Endothelial cell of umbilical vein (primary cell): ENCODE data around the gene LIN7C. TPM values are rescaled to one million over a fixed set of nuclear protein-coding genes. Genes with fewer than 3 reads are reported as not detected.

Experiments used
- BruUV-seq: library from RNA; stranded (reverse); fragments of 400-500 nt; replicated peaks from 2 replicates; lab custom pipeline; 2021; lab: Mats Ljungman, UMichigan
- CTCF ChIA-PET: fragments of 300-600, 350-600 bp; sonication (Branson Sonifier 250); formaldehyde crosslinking; loops from one replicate; lab custom pipeline; 2021; ENCODE audit warnings: antibody characterized with exemption, inconsistent platforms; lab: Charles Lee
- POLR2A ChIA-PET: fragments of 300-600, 350-600 bp; sonication (Branson Sonifier 250); formaldehyde crosslinking; loops from one replicate; lab custom pipeline; 2021; ENCODE audit warnings: antibody characterized with exemption, inconsistent platforms; lab: Charles Lee
- DNase-seq: peaks from one replicate; pipeline ENCODE4 v3.0.0-alpha.2; 2011; ENCODE audit warnings: low read depth, low spot score
- FAIRE-seq: peaks from 2 replicates; lab custom pipeline; 2011; peaks lifted over from hg19 to GRCh38; lab: Jason Lieb, UNC
- H2AFZ ChIP-seq: 2 replicates; pipeline ENCODE4 v1.6.0; 2012; ENCODE audit warnings: low read depth, low read length, control low read depth, inconsistent platforms
- H3K27ac ChIP-seq: 2 replicates; pipeline ENCODE4 v1.5.1; 2011; ENCODE audit warnings: low read depth, mild to moderate bottlenecking, control low read depth, low read length, moderate library complexity; ENCODE audit not compliant: insufficient read depth
- H3K27me3 ChIP-seq, 2 experiments: 2 replicates each; pipeline versions ENCODE4 v1.6.0 to v1.6.1; 2011; ENCODE audit warnings: low read length in 2 of 2, mixed read lengths in 1 of 2; ENCODE audit not compliant: control insufficient read depth in 2 of 2, insufficient read depth in 2 of 2
- H3K36me3 ChIP-seq, 2 experiments: 2 replicates in 1 of 2; 3 replicates in 1 of 2; pipeline ENCODE4 v1.5.1; 2011; ENCODE audit warnings: low read length in 2 of 2, mild to moderate bottlenecking in 1 of 2, moderate library complexity in 1 of 2; ENCODE audit not compliant: control insufficient read depth in 2 of 2, insufficient read depth in 2 of 2; ENCODE audit errors: extremely low read depth in 1 of 2
- H3K4me1 ChIP-seq: 3 replicates; pipeline ENCODE4 v1.5.1; 2011; ENCODE audit warnings: mild to moderate bottlenecking, low read length; ENCODE audit not compliant: control insufficient read depth, insufficient read depth; ENCODE audit errors: extremely low read depth
- H3K4me2 ChIP-seq: 2 replicates; pipeline ENCODE4 v1.6.1; 2011; ENCODE audit warnings: low read length, control low read depth, mixed read lengths; ENCODE audit not compliant: insufficient read depth
- H3K4me3 ChIP-seq, 3 experiments: fragments of 200-600 bp in 1 of 3; sonication (generic), shearing (Covaris generic) in 1 of 3; replicated peaks in 1 of 3; 2 replicates each; pipeline ENCODE4 v1.5.1; 2011 to 2016; ENCODE audit warnings: control low read depth in 3 of 3, low read length in 3 of 3, mild to moderate bottlenecking in 2 of 3, inconsistent platforms in 1 of 3, low read depth in 1 of 3, moderate library complexity in 1 of 3; ENCODE audit not compliant: insufficient read depth in 1 of 3
- H3K79me2 ChIP-seq: 2 replicates; pipeline ENCODE4 v1.6.0; 2012; ENCODE audit warnings: low read length, inconsistent platforms; ENCODE audit not compliant: control insufficient read depth, insufficient read depth
- H3K9ac ChIP-seq: replicated peaks from 2 replicates; pipeline ENCODE3; 2011; ENCODE audit warnings: low read length, control low read depth; ENCODE audit not compliant: insufficient read depth; ENCODE audit errors: extremely low read depth
- H3K9me1 ChIP-seq: replicated peaks from 3 replicates; pipeline ENCODE4 v1.6.0; 2011; ENCODE audit warnings: mild to moderate bottlenecking, low read length; ENCODE audit not compliant: control insufficient read depth, insufficient read depth; ENCODE audit errors: extremely low read depth
- H3K9me3 ChIP-seq: replicated peaks from 2 replicates; pipeline ENCODE4 v1.5.1; 2012; ENCODE audit warnings: low read length, inconsistent platforms; ENCODE audit not compliant: control insufficient read depth, insufficient read depth
- H4K20me1 ChIP-seq: replicated peaks from 2 replicates; pipeline ENCODE3; 2011; ENCODE audit warnings: mild to moderate bottlenecking, low read length; ENCODE audit not compliant: control insufficient read depth, insufficient read depth; ENCODE audit errors: extremely low read depth
- EZH2 ChIP-seq: IDR thresholded peaks from 2 replicates; pipeline ENCODE4 v1.6.1; 2012; ENCODE audit warnings: borderline replicate concordance, low read depth, mild to moderate bottlenecking, moderate library complexity, low read length, inconsistent platforms; ENCODE audit not compliant: severe bottlenecking
- FOS ChIP-seq: IDR thresholded peaks from 2 replicates; pipeline ENCODE4 v1.6.1; 2011; ENCODE audit warnings: mild to moderate bottlenecking, low read length, moderate library complexity, borderline replicate concordance; ENCODE audit not compliant: insufficient read depth
- GATA2 ChIP-seq: IDR thresholded peaks from 2 replicates; pipeline ENCODE4 v1.7.0; 2011; ENCODE audit warnings: low read depth, mild to moderate bottlenecking, moderate library complexity, mixed read lengths, low read length; ENCODE audit not compliant: insufficient read length, insufficient read depth
- JUN ChIP-seq: IDR thresholded peaks from 2 replicates; pipeline ENCODE4 v1.6.1; 2011; ENCODE audit warnings: borderline replicate concordance, low read depth; ENCODE audit not compliant: insufficient read length, insufficient read depth
- MYC ChIP-seq: IDR thresholded peaks from one replicate; pipeline ENCODE4 v1.6.1; 2011; ENCODE audit warnings: mild to moderate bottlenecking, low read depth, low read length
- POLR2A ChIP-seq: IDR thresholded peaks from 2 replicates; pipeline ENCODE4 v1.6.1; 2012; ENCODE audit warnings: low read depth, mild to moderate bottlenecking, control low read depth, low read length
- POLR2AphosphoS5 ChIP-seq: IDR thresholded peaks from 2 replicates; pipeline ENCODE4 v1.6.1; 2012; ENCODE audit warnings: low read depth, mild to moderate bottlenecking, control low read depth, low read length, moderate library complexity; ENCODE audit not compliant: insufficient read depth
- dilution Hi-C: fragments of 300-500 bp; cut with MboI; formaldehyde crosslinking; loops from one replicate; pipeline ENCODE4 v1.15.0; 2019; ENCODE audit warnings: low sequenced_read_pairs; ENCODE audit not compliant: extremely low pct_ligation_motif_present
- intact Hi-C: fragments of 100-400 bp; cut with micrococcal nuclease; formaldehyde crosslinking; loops from one replicate; pipeline ENCODE4 v1.10.0; 2022
- polyA plus RNA-seq, 4 experiments: library from polyadenylated mRNA; depleted of rRNA in 3 of 4; stranded (reverse) in 3 of 4; unstranded in 1 of 4; fragments of >200 nt; gene quantifications; 2 replicates each; pipeline versions ENCODE4 v1.2.1 to v1.2.3, GENCODE V29; 2011 to 2012; ENCODE audit warnings: missing spikeins in 1 of 4
- total RNA-seq: library from RNA; stranded (reverse); gene quantifications from 2 replicates; pipeline ENCODE4 v1.2.3, GENCODE V29; 2021
- TF ChIP-seq, protein P1 (sequence below), 2 donors: IDR thresholded peaks; 1 replicate in 1 of 2; 2 replicates in 1 of 2; pipeline ENCODE4 v1.5.1; 2011; ENCODE audit warnings: low read length in 2 of 2, mild to moderate bottlenecking in 2 of 2, moderate library complexity in 2 of 2, control low read depth in 1 of 2, inconsistent platforms in 1 of 2, low read depth in 1 of 2; ENCODE audit not compliant: insufficient read depth in 1 of 2; ENCODE audit errors: extremely low read depth in 1 of 2
- TF ChIP-seq, protein P2 (sequence below): IDR thresholded peaks from 2 replicates; pipeline ENCODE4 v1.6.1; 2011; ENCODE audit not compliant: insufficient read depth, insufficient read length

LIN7C gene
- total and polyA plus RNA-seq, 2 donors (not counting 3 experiments of a cell fraction or from before 2014, with no cell fraction given) = 7.1 to 24.9 TPM

DNA sequence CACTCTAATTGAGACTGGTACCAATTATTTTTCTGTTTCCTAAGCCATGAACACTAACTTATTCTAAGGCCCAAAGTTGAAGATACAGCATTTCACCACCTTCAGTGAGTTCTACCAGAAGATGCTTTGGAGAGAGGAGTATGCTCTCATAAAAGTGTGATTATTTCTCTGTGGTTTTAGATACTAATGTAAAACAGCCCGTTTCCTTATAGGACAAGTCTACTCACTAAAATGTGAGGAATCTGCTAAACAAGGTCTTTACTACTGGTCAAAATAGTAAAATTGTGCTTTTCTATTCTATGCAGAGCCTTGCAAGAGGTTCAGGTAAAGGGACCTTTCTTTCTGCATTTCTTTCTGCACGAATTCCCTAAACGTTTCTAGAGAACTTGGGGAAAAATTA, 36.4 kb downstream of the LIN7C start:
- H3K4me1 ChIP-seq = peaks cover 15% of the 10 kb centered on the region
- intact Hi-C loops = no loop called here
- no peak overlapping the region for H3K4me2 ChIP-seq
- no peak overlapping the region for H3K9ac ChIP-seq
- no peak overlapping the region for H3K4me3 ChIP-seq
- H3K27me3 ChIP-seq = peaks cover 0 to 2% of the 10 kb centered on the region in 2 experiments
- BruUV-seq = no TSS peak
- TF ChIP-seq, protein P1, sequence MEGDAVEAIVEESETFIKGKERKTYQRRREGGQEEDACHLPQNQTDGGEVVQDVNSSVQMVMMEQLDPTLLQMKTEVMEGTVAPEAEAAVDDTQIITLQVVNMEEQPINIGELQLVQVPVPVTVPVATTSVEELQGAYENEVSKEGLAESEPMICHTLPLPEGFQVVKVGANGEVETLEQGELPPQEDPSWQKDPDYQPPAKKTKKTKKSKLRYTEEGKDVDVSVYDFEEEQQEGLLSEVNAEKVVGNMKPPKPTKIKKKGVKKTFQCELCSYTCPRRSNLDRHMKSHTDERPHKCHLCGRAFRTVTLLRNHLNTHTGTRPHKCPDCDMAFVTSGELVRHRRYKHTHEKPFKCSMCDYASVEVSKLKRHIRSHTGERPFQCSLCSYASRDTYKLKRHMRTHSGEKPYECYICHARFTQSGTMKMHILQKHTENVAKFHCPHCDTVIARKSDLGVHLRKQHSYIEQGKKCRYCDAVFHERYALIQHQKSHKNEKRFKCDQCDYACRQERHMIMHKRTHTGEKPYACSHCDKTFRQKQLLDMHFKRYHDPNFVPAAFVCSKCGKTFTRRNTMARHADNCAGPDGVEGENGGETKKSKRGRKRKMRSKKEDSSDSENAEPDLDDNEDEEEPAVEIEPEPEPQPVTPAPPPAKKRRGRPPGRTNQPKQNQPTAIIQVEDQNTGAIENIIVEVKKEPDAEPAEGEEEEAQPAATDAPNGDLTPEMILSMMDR (IDR thresholded peaks at IDR 0.05; ENCODE audit: extremely low read depth in 1 of 2, insufficient read depth in 1 of 2, low read depth in 1 of 2, low read length in 2 of 2) = no peak
- TF ChIP-seq MYC = no peak
- TF ChIP-seq, protein P2, sequence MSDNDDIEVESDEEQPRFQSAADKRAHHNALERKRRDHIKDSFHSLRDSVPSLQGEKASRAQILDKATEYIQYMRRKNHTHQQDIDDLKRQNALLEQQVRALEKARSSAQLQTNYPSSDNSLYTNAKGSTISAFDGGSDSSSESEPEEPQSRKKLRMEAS = no peak
- no peak for TF ChIP-seq POLR2AphosphoS5
- TF ChIP-seq FOS = no peak
- no peak for TF ChIP-seq GATA2
- TF ChIP-seq POLR2A = no peak
- no peak for TF ChIP-seq JUN
- no peak for TF ChIP-seq EZH2
- DNase-seq (no peak), FAIRE-seq (no peak)
- no peak overlapping the region for H3K27ac ChIP-seq
- no peaks in the 10 kb centered on the region for H3K9me1 ChIP-seq
- H4K20me1 ChIP-seq = no peaks in the 10 kb centered on the region
- ChIA-PET CTCF (interaction anchor here (0.8 kb wide), 1 partner anchor 15 kb away, joined by 4 read pairs; no protein-coding TSS in a partner anchor), POLR2A (no interaction called here)
- H3K79me2 ChIP-seq = no peaks in the 10 kb centered on the region
- H3K36me3 ChIP-seq = no peaks in the 10 kb centered on the region
- H2AFZ ChIP-seq = no peak overlapping the region
- dilution Hi-C loops = no loop called here
- no peaks in the 10 kb centered on the region for H3K9me3 ChIP-seq
